Ovary (tissue), 9 donors: ENCODE measurements around the gene RBM15B. TPM values are rescaled to one million over a fixed set of nuclear protein-coding genes. Genes with fewer than 3 reads are reported as not detected.

Experiments used
- DNase-seq, 5 donors: peaks; one replicate each; pipeline ENCODE4 v3.0.0-alpha.2; 2019 to 2020
- H3K27ac ChIP-seq, 2 donors: fragments of 200-600 bp; one replicate each; pipeline versions ENCODE4 v1.5.1 to v1.8.0; 2019 to 2022
- H3K27me3 ChIP-seq: fragments of 200-600 bp; one replicate; pipeline ENCODE4 v1.8.0; 2022
- H3K36me3 ChIP-seq: fragments of 200-600 bp; sonication (generic); one replicate; pipeline ENCODE4 v1.5.1; 2019
- H3K4me1 ChIP-seq: one replicate; pipeline ENCODE4 v1.8.1; 2013; ENCODE audit warnings: mild to moderate bottlenecking, moderate library complexity; ENCODE audit not compliant: insufficient read depth
- H3K4me3 ChIP-seq: fragments of 200-600 bp; sonication (generic); one replicate; pipeline ENCODE4 v1.5.1; 2017
- H3K9me3 ChIP-seq, 2 donors: fragments of 200-600 bp in 1 of 2; sonication (generic) in 1 of 2; one replicate each; pipeline versions ENCODE4 v1.5.1 to v1.8.1; 2013 to 2019; ENCODE audit warnings: mild to moderate bottlenecking in 1 of 2, moderate library complexity in 1 of 2
- CTCF ChIP-seq, 3 donors: fragments of 450-650 bp in 2 of 3; fragments of 200-600 bp in 1 of 3; IDR thresholded peaks; one replicate each; pipeline versions ENCODE4 v1.5.1 to v1.8.0; 2016 to 2022; ENCODE audit warnings: antibody characterized with exemption in 3 of 3, mild to moderate bottlenecking in 1 of 3
- EP300 ChIP-seq: sonication (generic); formaldehyde crosslinking; IDR thresholded peaks from one replicate; pipeline ENCODE4 v1.6.1; 2017; ENCODE audit warnings: antibody characterized with exemption
- WGBS, 3 donors: extraction: QIAGEN DNeasy Blood & Tissue Kit in 1 of 3; methylation state at CpG; one replicate each; pipeline versions ENCODE4 v1.1.5 to v1.1.7; 2013 to 2017; 5-methylcytosine and 5-hydroxymethylcytosine counted together
- intact Hi-C, 4 donors: fragments of 100-400 bp; cut with DNase I; formaldehyde crosslinking; loops; one replicate each; pipeline versions ENCODE4 v1.11.0 to v1.15.1; 2022 to 2023
- polyA plus RNA-seq, 2 donors: library from polyadenylated mRNA; stranded (reverse); fragments of 200-250 nt in 1 of 2; fragments of 350-450 nt in 1 of 2; fragmentation: Illumina TruSeq in 1 of 2; extraction: RNeasy Lipid Tissue Mini Kit (QIAGEN cat#74804) in 1 of 2; gene quantifications; one replicate each; pipeline ENCODE4 v1.2.3, GENCODE V29; 2013 to 2014
- total RNA-seq, 7 donors: library from RNA; depleted of rRNA in 2 of 7; stranded (reverse); fragments of >200 nt in 2 of 7; fragmentation: NEBNext Ultra II Directional in 3 of 7; extraction: Animal tissue kit (Norgen Biotek cat#: 25700) in 3 of 7; gene quantifications; one replicate each; pipeline versions ENCODE4 v1.1.0 to v1.2.4, GENCODE V29; 2016 to 2023
- donor health status: DM: no; HTN: no; CAD: no; lungs with moderate emphysema.
- donor health status: DM: no; HTN: no; CAD: no.
- donor health status: Bipolar disorder and iron deficiency.
- donor health status: DM: yes; HTN: yes; CAD: no.
- donor health status: DM: no; HTN: no; CAD: no.
- donor health status: DM: yes; HTN: yes; CAD: no.

The RBM15B gene
- total and polyA plus RNA-seq, 9 donors: 16.1 to 40.2 (median 27.6) TPM

- H3K4me1 ChIP-seq: no peaks in the 10 kb centered on the region
- no peaks in the 10 kb centered on the region for H3K27me3 ChIP-seq
- H3K36me3 ChIP-seq: no peaks in the 10 kb centered on the region
- 87 to 89% (median 88%) methylated on average over 4 of the region's 4 CpGs for WGBS, 3 donors
- TF ChIP-seq EP300 (no peak), CTCF (IDR thresholded peaks at IDR 0.05) (no peak)
- no peak for DNase-seq
- H3K27ac ChIP-seq: no peak overlapping the region
- no peak overlapping the region for H3K4me3 ChIP-seq
- no peaks in the 10 kb centered on the region for H3K9me3 ChIP-seq
- intact Hi-C loops: no loop called here
These were observed 54.6 kb downstream of the RBM15B start for GRCh38 chr3:51445544-51446280.

Other genes with a start within 250 kb of the RBM15B start
- gene MANF, start 6.0 kb upstream of the RBM15B start, total RNA-seq: 10 to 100 TPM; 18.4 to 75.5 (median 43.4) TPM
- 100 to 1,000 TPM in 1 of 2 donors, 10 to 100 TPM in 1; 35.0 to 105 TPM for gene MANF, start 6.0 kb upstream of the RBM15B start, polyA plus RNA-seq
- 10 to 100 TPM; 12.9 to 22.5 (median 18.3) TPM for gene DCAF1, start 108.7 kb downstream of the RBM15B start, total RNA-seq
- 10 to 100 TPM in 1 of 2 donors, 1 to 10 TPM in 1; 9.9 to 20.8 TPM for gene DCAF1, start 108.7 kb downstream of the RBM15B start, polyA plus RNA-seq
- 10 to 100 TPM; 11.7 to 32.5 (median 24.5) TPM for gene RAD54L2, start 147.4 kb downstream of the RBM15B start, total RNA-seq
- gene RAD54L2, start 147.4 kb downstream of the RBM15B start, polyA plus RNA-seq: 1 to 10 TPM; 5.8 to 7.1 TPM